GM12875 (cell line): ENCODE measurements around the gene GRM4.

ENCODE experiments used
- H3K4me3 ChIP-seq: one replicate; pipeline ENCODE4 v1.5.1; 2011; ENCODE audit warnings: low read depth, low read length, control low read depth
- TF ChIP-seq, protein P1 (sequence below): IDR thresholded peaks from 2 replicates; pipeline ENCODE4 v1.5.1; 2011; ENCODE audit warnings: low read depth, mild to moderate bottlenecking, control low read depth, inconsistent platforms, low read length, moderate library complexity, borderline replicate concordance; ENCODE audit not compliant: insufficient read depth

Gene GRM4

GRCh38 chr6:34155471-34156300, 9.8 kb upstream of the GRM4 start:
- TF ChIP-seq, protein P1, sequence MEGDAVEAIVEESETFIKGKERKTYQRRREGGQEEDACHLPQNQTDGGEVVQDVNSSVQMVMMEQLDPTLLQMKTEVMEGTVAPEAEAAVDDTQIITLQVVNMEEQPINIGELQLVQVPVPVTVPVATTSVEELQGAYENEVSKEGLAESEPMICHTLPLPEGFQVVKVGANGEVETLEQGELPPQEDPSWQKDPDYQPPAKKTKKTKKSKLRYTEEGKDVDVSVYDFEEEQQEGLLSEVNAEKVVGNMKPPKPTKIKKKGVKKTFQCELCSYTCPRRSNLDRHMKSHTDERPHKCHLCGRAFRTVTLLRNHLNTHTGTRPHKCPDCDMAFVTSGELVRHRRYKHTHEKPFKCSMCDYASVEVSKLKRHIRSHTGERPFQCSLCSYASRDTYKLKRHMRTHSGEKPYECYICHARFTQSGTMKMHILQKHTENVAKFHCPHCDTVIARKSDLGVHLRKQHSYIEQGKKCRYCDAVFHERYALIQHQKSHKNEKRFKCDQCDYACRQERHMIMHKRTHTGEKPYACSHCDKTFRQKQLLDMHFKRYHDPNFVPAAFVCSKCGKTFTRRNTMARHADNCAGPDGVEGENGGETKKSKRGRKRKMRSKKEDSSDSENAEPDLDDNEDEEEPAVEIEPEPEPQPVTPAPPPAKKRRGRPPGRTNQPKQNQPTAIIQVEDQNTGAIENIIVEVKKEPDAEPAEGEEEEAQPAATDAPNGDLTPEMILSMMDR = no peak

GRCh38 chr6:34154668-34155447, 9.0 kb upstream of the GRM4 start:
- no peak overlapping the region for H3K4me3 ChIP-seq
- TF ChIP-seq, protein P1 = peak; percentile 99

More at GRCh38 chr6:34155471-34156300, 9.8 kb upstream of the GRM4 start:
- no peak overlapping the region for H3K4me3 ChIP-seq

DNA sequence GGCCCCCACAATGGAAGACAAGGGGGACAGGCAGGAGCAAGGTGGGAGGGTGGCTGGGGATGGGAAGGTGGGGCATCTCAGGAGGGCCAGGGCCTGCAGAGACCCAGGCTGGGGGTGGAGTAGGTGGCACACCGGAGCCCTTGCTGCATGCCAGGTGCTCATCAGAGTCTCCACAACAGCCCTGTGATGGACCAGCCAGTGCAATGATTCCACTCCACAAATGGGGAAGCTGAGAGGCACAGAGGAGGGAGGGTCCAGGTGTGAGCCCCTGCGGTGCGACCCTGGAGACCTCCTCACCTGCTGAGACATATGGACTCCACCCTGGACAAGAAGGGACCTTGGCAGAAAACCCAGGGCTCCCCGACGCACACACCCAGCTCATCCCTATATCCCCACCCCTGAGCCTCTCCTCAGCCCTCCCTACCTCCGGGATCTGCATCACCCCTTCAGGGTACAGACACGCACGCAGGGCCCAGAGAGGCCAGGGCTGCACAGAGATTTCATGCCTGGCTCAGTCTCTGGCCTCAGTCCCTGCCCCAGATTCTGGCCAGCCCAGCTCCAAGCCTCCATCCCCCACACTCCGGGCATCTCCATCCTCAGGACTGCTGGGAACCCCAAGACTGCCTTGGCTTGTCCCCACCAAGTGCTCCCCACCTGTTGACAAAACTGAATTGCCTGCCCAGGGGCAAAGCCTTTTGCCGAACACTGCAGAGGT, 7.1 kb upstream of the GRM4 start:
- TF ChIP-seq, protein P1 = no peak

DNA sequence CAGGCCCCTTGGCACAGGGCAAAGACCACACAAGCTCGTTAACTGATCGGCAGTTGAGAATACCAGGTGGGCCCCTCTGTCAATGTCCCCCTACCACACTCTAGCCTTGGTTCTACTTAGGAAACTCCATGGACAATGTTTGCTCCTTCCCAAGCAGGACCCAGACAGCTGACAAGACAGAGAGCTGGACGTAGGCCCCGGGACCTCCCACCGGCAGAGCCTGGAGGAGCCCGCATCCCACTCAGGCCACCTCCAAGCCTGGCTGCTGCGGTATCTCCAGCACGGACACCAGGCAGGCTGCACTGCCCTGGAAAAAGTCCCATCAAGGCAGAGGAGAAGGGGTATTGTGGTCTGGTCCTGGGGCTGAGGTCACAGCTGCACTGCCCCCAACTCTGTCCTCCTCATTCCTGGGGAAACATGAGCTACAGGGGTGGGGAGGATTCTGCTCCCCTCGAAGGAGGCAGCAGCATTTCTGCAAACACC, 6.2 kb upstream of the GRM4 start:
- TF ChIP-seq, protein P1 = no peak
- H3K4me3 ChIP-seq = no peak overlapping the region

More for the DNA sequence above, 7.1 kb upstream of the GRM4 start:
- no peak overlapping the region for H3K4me3 ChIP-seq

GRCh38 chr6:34151321-34152041, 5.6 kb upstream of the GRM4 start:
- no peak overlapping the region for H3K4me3 ChIP-seq
- TF ChIP-seq, protein P1 = no peak

DNA sequence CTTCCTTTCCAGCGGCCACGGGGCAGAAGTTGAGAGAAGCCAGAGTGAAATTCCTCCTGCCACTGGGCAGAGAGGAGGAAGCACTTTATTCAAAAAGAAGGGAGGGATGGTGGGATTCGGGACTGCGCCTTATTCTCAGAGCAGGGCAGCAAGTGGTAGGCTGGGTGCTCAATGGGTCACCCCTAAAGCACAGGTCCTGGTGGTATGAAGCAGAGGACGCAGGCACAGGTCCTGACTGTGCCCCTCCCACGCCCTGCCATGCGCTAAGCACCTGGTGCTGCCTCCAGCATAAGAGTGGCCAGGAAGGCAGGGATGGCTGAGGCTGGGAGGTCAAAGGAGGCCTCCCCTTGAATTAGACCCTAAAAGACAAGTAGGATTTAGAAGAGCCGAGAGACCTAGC, 4.9 kb upstream of the GRM4 start:
- no peak overlapping the region for H3K4me3 ChIP-seq
- TF ChIP-seq, protein P1 = no peak
